Ramos (cell line): ENCODE data around the gene KCNIP1.

Experiments
- in situ Hi-C: fragments of 300-500 bp; cut with MboI; formaldehyde crosslinking; loops from one replicate; pipeline ENCODE4 v1.14.3; 2022; ENCODE audit warnings: low sequenced_read_pairs; ENCODE audit not compliant: unreplicated experiment

The KCNIP1 gene

GRCh38 chr5:170557314-170557713 lies 53.5 kb downstream of the KCNIP1 start:
- in situ Hi-C loops, result no loop called here

DNA sequence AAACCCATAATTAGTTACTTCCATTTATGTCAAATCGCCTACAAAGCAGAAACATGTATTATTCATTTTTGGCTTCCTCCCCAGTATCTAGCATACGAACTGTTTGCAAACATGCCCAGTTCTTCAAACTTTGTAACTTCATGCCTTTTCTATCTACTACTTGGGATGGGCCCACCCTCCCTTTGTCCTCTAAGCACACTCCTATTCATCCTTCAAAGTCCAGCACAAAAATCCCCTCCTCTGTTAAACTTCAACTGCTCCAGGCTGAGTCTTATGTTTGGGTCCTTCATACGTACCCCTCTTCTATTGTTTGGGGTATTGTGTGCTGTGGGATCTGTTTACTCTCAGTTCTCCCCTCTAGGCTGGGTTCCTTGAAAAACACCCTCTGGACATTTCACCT lies 55.5 kb downstream of the KCNIP1 start:
- in situ Hi-C loops, result no loop called here

DNA sequence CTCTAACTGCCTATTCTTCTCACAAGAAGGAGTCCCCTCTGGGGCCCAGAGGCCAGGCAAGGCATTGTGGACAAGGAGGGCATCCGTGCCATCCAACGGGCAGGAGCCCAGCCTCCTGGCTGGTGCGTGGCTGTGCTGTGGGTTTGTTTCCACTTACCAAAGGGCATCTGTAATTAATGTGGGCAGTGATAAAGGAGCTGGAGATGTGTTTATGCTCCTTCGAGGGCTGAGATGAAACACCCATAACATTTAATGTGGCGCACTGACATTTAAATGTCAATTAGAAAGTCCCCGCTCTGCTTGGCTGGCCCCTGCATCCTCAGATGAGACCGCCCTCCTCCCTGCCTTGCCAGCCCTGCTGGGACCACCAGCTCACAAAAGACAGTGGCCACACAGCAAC lies 57.1 kb downstream of the KCNIP1 start:
- in situ Hi-C loops, result no loop called here

GRCh38 chr5:170562166-170562874 lies 58.5 kb downstream of the KCNIP1 start:
- in situ Hi-C loops, result no loop called here

- in situ Hi-C loops, result no loop called here
Observed at GRCh38 chr5:170562875-170563228, 59.0 kb downstream of the KCNIP1 start.

DNA sequence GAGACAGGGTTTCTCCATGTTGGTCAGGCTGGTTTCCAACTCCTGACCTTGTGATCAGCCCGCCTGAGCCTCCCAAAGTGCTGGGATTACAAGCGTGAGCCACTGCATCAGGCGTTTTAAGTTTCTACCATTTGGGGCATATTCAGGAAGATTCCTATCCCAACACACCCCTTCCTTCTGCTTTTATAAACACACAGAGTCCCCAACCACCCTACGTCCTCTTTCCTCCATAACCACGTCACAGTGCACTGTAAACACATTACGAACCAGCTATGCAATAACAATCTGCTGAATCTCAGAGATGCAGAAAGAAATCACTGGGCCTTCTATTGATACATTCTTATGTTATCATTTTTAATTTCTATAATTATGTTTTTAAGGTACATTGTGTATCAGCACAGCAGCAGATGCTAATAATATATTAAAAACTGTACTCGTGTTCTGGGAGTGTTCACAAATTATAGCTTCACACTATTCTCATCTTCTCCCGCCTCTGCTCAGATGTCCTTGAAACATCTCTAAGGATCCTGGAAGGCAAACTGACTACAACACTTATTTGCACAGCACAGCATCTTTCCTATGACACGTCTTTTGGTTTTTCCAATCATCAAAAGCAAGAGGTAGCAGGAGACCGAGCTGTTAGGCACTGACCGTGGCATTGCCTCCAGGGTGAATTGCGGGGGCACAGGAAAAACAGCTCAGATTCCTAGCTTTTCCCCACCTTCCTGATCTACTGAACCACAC lies 60.2 kb downstream of the KCNIP1 start:
- in situ Hi-C loops, result no loop called here

DNA sequence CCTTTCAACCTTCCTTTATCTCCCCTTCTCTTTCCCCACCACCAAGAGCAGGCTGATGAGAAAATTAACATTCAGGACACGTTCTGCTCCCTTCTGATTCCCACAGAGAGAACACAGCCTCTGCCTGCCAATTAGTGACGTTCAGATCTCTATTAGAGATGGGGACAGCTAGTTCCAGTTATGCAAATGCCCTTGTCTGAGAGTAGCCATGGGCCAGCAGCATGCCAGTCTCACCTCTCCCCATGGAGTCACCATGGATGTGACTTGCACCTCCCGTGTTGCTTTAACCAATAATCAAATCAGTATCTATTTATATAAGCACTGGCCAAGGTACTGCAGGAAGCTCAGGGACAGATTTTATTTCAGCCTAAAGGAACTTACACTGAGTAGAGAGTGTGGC lies 61.3 kb downstream of the KCNIP1 start:
- in situ Hi-C loops, result no loop called here

DNA sequence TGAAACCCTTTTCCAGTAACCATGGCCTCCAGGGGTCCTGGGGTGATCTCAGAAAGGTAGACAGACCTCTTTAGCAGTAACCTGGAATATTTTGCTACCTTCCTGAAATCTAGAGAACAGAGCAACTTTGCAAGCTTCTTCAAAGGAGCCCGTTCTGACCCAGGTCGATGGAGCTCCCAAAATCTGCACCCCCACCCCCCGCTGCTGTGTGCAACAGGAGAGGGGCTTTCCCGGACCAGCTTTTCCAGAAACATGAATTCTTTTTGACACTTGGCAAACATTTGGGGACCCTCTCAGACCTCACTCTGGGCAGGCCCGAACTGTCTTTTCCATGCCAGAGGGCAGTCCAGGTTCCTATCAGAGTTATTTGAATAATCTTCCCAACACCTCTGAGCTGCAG lies 65.3 kb downstream of the KCNIP1 start:
- in situ Hi-C loops, result no loop called here

- in situ Hi-C loops, result no loop called here
Observed at GRCh38 chr5:170570476-170570875, 66.7 kb downstream of the KCNIP1 start.

DNA sequence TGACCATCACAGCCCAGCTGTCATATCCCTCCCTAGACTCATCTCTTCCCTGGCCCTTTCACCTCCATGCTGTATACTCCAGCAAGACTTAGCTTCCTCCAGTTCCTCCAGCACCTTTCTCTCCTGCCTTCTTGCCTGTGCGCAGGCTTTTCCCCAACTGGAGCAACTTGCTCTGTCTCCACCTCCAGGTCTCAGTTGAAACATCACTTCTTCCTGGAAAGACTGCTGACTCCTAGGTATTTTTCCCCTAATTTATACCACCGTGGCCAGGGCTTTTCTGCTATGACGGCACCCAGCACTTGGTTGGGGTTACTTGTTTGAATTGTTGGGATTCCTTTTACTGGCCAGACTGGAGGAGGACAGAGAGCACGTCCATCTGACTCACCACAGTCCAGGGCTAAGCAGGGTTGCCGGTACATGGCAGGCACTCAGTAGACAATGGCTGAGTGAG lies 67.5 kb downstream of the KCNIP1 start:
- in situ Hi-C loops, result no loop called here

GRCh38 chr5:170571875-170572852 lies 68.3 kb downstream of the KCNIP1 start:
- in situ Hi-C loops, result no loop called here

DNA sequence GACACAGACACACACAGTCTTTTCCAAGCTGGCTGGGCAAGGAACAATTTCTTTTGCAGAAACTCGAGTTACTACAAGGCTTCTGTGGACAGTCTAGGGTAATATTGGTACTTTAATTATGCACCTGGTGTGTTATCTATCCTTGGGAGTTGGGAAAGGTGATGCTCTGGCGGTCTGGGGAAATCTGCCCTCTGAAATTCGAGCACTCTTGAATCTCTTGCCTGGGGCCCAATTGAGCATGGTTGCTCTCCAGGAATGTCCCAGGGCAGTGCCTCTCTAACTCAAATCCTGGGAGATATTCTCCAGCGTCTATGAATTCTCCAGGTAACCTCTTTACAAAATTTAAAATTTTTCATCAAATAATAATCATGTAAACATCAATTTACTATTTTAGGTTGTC lies 69.3 kb downstream of the KCNIP1 start:
- in situ Hi-C loops, result no loop called here

DNA sequence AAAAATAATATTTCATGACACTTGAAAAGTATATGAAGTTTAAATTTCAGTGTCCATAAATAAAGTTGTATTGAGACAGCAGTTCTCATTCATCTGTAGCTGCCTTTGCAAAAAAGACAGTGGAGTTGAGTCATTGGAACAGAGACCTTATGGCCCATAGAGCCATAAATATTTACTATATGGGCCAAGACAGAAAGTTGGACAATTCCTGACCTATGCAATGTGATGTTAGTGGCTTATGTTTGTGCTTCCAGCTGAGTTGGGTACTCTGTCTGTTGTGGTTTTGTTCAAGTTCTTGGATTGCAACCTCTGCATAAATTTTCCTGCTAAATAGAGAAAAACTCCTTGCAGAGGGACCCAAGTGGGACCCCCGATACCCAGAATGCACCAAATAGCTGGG lies 69.8 kb downstream of the KCNIP1 start:
- in situ Hi-C loops, result no loop called here

DNA sequence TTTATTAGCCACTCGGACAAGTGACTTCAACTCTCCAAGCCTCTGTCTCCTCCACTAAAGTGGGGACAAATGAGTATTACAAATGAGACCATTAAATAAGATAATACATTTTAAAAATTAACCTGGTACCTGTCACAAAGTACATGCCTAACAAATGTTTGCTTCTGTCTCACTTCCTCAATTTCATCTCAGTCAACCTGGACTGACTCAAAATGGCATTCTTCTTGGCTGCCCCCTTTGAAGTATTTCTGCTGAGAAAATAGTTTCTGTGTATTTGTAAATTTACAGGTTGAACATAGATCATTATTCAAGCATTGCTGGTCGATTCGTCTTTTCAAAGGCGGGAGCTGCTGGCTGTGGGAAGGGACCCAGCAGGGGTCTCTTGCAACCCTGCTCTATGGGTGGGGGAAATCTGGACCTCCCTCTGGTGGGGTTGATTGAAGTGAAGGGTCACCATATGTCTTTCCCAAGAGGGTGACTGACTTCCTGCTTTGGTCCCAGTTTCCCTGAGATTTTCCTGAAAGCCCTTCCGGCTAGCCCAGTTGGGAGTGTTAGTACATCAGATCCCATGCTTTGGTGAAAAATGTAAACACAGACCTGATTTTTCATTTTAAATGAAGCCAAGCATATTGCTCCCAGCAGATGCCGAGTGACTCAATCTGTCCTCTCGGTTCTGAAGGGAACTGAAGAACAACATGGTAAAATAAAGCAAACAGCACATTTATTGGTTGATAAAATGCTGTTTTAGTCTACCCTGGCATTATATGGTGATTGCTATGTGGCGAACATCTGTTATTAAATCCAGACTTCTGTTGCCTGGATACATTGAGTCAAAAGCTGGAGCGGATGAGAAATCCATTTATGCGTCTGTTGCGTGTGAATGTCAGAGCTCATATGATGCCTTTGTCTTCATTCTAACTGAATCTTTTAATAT lies 73.0 kb downstream of the KCNIP1 start:
- in situ Hi-C loops, result no loop called here

- in situ Hi-C loops, result no loop called here
Observed at GRCh38 chr5:170579601-170580000, 75.8 kb downstream of the KCNIP1 start.

- in situ Hi-C loops, result no loop called here
Observed at GRCh38 chr5:170581211-170581610, 77.4 kb downstream of the KCNIP1 start.

GRCh38 chr5:170582644-170583330 lies 79.0 kb downstream of the KCNIP1 start:
- in situ Hi-C loops, result no loop called here

GRCh38 chr5:170584003-170584402 lies 80.2 kb downstream of the KCNIP1 start:
- in situ Hi-C loops, result no loop called here

- in situ Hi-C loops, result no loop called here
Observed at GRCh38 chr5:170584450-170585058, 80.7 kb downstream of the KCNIP1 start.
